Right lobe of liver (tissue), 4 donors: ENCODE results near the gene UNC93B1.

Source experiments
- POLR2A ChIP-seq: fragments of 450-650 bp; IDR thresholded peaks from one replicate; pipeline ENCODE4 v1.6.1; 2017; ENCODE audit warnings: antibody characterized with exemption, mild to moderate bottlenecking
- TF ChIP-seq, protein P1 (sequence below), 4 donors: fragments of 200-600 bp in 3 of 4; fragments of 450-650 bp in 1 of 4; IDR thresholded peaks; one replicate each; pipeline versions ENCODE4 v1.5.1 to v1.8.0; 2016 to 2022; ENCODE audit warnings: antibody characterized with exemption in 4 of 4, mild to moderate bottlenecking in 2 of 4
- donor health status: DM: no; HTN: no; CAD: no.
- donor health status: DM: no; HTN: no; CAD: no.
- donor health status: DM: no; HTN: yes; CAD: no.

DNA sequence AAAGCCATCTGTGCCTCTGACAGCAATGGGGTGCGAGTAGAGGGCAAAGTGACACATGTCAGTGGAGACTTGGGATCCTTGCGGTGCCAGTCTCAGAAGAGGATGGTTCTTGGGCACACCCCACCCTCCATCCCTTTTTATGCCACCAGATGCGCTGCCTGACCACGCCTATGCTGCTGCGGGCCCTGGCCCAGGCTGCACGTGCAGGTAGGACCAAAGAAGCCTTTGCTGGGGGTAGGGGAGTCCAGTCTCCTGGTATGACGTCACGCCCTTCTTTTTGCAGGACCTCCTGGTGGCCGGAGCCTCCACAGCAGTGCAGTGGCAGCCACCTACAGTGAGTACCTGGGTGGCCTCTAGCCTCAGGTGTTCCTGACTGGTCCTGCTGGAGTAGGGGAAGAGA, 28.1 kb upstream of the UNC93B1 start:
- TF ChIP-seq, protein P1, sequence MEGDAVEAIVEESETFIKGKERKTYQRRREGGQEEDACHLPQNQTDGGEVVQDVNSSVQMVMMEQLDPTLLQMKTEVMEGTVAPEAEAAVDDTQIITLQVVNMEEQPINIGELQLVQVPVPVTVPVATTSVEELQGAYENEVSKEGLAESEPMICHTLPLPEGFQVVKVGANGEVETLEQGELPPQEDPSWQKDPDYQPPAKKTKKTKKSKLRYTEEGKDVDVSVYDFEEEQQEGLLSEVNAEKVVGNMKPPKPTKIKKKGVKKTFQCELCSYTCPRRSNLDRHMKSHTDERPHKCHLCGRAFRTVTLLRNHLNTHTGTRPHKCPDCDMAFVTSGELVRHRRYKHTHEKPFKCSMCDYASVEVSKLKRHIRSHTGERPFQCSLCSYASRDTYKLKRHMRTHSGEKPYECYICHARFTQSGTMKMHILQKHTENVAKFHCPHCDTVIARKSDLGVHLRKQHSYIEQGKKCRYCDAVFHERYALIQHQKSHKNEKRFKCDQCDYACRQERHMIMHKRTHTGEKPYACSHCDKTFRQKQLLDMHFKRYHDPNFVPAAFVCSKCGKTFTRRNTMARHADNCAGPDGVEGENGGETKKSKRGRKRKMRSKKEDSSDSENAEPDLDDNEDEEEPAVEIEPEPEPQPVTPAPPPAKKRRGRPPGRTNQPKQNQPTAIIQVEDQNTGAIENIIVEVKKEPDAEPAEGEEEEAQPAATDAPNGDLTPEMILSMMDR (IDR thresholded peaks at IDR 0.05): no peak
- TF ChIP-seq POLR2A: no peak
